ENCODE data around the gene PACS1.
"Not testable (repeated sequence)": the region's sequence is repeated elsewhere in the genome, so short reads cannot be mapped to it uniquely, and the experiment has no call there.

PACS1 gene

DNA sequence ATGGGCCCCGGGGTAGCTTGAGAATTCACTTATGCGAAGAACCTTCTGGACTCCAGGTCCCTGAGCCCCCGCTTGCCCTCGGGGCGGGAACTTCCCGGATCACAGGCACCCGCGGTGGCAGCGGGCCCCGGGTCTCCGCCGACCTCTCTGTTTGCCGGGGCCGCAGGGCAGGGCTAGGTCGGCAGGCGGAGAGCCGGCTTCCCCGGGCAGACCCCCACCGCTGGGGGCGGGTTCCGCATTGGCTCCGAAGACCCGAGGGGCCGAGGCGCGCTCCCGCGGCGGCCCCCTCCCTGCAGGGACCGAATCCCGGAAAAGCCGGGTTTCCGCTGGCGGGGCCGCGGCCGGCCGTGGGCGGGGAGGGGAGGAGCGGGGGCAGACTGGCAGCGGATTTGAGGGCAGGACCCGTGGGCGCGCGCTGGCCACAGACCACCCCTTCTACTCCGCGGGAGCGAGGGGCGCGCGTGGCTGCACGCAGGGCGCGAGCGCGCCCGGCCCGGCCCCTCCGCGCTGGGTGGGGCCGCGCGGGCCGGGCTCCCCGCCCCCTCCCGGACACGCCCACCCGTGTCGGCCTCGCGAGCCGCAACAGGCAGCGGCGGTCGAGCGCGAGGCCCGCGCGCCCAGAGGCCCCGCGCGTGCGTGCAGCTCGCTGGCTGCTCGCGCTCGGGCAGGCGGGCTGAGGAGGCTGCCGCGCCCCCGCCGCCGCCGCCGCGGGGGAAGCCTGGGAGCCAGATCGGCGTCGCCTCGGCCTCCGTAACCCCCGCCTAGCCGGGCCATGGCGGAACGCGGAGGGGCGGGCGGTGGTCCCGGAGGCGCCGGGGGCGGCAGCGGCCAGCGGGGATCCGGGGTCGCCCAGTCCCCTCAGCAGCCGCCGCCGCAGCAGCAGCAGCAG lies at the start of gene PACS1:
Gene PACS1 (plus strand): TSS at position 558 of the 889 bp plus-strand sequence. CDS start 215 bp downstream, at position 773.
- DNase-seq, result peak; percentile 89

DNA sequence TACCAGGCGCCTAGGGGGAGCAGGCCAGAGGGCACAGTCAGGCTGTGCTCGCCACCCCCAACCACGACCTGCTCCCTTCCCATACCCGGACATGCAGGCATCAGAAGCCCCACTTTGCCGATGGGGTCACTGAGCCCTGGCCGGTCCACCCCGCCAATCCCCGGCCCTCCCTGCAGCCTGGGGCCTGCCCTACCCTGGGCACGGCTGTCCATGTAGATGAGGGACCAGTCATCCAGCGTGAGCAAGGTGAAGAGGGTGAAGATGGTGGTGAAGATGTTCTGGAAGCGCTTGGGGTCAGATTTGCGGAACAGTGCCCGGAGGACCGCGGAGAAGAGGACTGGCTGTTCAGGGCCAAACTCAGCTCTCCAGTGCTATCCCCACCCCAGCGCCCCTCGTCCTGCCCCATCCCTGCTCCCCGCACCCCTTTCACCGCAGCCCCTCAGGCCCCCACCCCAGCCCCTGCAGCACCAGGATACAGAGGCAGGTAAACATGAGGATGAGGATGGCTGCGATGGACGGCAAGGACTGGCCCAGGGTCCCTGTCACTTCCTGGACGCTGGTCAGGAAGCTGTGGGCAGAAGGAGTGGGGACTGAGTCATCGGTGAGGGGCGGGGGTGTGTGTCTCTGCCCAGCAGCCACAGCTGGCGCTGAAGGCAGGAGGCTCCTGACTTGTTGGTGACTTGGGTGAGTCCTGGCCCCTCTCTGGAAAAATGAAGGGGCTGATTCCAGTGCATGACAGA lies 49.3 kb upstream of the PACS1 start:
- DNase-seq, result peak; percentile 52

DNA sequence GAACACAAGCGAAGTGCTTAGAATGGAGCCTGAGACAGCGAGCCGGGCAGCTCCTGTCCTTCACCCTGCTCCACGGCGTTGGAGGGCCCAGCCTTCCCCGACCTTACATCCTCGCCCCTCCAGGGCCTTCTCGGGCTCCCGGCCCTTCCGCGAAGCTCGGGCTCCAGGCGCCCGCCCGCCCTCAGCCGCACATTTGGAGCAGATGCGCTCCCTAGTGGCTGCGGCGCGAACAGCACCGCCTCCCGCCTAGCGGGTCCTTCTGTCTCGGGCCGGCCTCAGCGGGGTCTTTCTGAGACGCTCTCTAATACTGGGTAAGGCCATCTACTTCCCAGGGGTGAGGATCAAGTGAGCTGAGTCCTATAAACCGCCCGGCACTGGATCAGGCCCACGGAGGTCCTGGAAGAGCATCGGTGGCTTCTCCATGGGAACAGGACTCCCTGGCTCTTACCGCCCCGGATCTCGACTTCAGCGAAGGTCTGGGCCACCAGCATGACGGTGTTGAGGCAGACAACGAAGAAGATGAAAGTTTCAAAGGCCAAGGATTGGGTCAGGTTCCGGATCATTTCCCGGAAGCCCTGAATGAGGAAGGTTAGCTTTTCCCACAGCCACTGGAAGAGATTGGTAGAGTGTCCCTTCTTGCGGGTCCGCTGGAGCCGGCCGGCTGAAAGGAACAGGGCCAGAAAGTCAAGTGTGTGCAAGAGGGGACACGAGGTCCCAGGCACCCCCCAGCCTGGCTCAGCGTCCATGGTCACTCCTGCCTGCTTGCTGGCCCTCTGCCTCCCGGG lies 47.5 kb upstream of the PACS1 start:
- DNase-seq, result peak; percentile 56

DNA sequence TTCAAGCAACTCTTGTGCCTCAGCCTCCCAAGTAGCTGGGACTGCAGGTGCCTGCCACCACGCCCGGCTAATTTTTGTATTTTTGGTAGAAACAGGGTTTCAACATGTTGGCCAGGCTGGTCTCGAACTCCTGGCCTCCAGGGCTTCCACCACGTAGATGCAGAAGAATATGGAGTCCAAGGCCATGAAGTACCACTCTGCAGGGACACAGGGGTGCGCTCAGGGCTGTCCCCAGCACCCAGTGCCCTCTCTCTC lies 47.0 kb upstream of the PACS1 start:
- DNase-seq, result not testable (repeated sequence)

DNA sequence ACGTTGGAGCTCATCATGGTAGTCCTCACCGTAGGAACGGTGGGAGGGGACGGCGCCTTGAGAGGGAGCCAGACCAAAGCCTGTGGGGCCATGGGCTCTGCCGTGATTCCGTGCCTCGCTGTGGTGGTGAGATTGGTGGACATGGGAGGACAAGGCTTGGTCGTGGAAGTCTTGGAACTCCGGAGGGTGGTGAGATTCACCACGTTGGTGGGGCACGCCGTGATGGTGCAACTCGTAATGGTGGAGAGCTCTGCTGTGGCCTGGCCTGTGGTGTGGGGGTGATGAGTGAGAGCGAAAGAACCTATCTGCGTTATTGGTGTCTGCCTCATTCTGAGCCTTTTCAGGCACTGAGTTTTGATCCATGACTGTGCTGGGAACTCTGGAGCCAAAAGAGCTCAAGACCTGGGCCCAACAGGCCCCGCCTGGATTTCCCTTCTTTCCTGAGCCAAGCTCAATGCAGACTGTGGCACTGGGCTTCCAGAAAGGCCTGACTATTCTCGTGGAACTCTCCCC lies 44.0 kb upstream of the PACS1 start, which contains the start of gene CATSPER1:
Gene CATSPER1 (minus strand): TSS at position 463 of the 513 bp plus-strand sequence. CDS start 100 bp downstream, at position 363.
- DNase-seq, result no peak

DNA sequence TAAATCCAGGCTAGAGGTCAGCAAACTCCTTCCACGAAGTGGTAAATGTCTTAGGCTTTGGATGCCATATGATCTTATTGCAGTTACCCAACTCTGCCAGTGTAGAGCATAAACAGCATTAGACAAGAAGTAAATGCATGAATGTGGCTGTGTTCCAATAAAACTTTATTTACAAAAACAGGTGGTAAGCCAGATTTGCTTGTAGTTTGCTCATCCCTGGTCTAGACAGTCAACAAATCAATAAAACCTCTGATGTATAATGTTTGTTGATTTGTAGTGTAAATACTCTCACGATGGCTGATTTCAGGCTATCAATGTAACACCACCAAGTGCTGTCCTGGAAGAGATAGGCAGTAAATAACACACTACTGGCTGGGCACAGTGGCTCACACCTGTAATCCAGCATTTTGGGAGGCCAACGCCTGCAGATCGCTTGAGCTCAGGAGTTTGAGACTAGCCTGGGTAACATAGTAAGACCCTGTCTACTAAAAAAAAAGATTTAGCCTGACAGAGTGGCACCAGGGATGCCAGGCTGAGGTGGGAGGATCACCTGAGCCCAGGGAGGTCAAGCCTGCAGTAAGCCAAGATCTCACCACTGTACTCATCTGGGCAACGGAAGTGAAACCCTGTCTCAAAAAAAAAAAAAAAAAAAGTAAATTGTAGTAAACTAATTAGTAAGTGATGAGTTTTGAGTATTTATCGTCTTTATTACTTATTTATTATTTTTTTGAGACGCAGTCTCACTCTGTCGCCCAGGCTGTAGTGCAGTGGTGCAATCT lies 36.9 kb upstream of the PACS1 start:
- no peak for DNase-seq

DNA sequence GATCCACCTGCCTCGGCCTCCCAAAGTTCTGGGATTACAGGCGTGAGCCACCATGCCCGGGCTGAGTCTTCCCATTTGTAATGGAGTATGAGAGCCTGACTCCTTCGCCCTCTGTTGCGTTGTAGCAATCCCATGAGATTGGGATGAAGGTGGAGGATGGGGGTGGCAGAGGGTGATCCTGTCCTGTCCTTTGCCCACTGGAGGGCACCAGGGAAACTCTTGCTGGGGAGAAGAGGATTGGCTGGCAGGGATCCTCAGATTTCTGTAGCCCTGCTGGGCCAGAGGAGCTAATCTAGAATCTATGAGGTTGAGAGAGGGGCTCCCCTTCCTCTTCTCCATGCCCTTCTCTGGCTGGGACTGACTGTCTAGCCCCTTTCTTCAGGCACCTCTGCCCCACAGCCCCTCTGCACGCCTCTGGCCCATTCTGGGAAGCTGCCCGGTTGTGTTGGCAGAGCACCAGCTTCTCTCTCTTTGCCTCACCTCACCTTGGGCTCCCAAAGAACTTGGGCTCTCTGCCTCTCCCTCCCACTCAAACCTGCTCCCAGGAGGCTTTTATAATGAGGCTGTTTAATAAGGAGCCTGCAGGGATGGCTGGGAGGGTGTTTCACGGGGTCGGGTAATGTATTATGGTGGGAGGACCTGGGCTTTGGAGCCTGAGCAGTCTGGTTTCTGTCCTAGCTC lies 34.3 kb upstream of the PACS1 start:
- no peak for DNase-seq

DNA sequence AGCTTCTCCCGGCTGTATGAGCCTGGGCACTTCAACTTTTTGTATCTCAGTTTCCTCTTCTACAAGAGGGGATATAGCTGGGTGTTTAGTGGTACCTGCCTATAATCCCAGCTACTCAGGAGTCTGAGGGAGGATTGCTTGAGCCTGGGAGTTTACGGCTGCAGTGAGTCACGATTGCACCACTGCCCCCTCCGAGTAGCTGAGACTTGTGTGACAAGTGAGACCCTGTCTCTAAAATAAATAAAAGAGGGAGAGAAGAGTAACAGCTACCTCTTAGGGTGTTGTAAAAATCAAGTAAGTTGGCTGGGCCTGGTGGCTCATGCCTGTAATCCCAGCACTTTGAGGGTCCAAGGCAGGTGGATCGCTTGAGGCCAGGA lies 33.8 kb upstream of the PACS1 start:
- DNase-seq, result no peak

DNA sequence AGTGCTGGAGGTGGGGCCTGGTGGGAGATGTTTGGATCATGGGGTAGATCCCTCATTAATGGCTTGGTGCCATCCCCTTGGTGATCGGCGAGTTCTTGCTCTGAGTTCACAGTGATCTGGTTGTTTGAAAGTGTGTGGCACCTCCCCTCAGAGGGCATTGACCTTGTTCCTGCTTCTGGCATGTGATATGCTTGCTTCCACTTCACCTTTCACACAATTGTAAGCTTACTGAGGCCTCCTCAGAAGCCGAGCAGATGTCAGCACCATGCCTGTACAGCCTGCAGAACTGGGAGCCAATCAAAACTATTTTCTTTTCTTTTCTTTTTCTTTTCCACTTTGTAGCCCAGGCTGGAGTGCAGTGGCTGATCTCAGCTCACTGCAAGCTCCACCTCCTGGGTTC lies 32.7 kb upstream of the PACS1 start:
- DNase-seq, result no peak

DNA sequence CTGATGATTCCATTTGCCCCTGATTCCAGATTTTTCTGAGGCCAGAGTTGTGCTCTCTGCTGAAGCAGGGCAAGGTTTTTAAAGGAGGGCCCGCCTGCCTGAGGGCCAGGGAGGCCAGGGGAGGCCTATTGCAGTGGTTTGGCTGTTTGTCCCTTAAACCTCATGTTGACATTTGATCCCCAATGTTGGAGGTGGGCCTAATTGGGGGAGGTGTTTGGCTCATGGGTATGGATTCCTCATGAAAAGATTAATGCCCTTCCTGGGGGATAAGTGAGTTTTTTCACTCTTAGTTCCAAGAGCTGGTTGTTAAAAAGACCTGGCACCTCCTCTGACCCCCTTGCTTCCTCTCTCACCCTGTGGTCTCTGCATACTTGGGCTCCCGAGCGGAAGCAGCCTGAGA lies 30.3 kb upstream of the PACS1 start:
- DNase-seq, result no peak

DNA sequence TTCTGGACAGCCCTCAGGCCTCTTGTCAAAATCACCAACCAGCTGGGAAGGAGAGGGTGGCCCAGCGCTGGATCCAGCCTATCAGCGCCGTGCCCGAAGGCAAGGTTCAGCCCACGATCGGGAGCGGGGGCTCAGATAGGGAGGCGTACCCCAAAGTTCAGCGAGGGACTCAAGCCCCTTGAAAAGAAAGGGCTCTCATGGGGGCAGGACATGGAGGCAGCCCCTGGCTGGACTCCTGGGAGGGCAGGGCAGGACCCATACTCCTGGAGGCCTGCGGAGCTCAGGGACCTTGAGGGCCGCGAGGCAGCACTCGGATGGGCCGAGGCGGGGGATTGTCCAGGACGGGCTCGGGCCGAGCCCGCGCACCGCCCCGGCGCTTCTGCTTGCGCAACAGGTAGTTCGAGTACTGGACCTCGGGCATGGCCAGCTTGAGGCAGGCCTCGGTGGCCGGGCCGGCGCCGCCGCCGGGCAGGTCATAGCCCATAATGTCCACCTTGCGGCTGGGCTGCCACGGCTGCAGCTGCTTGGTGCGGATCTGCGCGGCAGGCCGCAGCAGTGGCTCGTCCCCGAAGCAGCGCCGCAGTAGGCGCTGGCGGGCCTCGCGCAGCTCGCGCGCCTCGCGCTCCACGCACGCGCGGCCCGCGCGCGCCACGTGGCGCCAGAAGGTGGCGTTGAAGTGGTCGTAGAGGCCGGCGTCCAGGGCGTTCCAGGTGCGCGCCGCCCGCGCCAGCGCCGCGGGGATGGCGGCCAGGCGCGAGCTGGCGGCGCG lies 27.7 kb upstream of the PACS1 start:
- DNase-seq, result no peak

DNA sequence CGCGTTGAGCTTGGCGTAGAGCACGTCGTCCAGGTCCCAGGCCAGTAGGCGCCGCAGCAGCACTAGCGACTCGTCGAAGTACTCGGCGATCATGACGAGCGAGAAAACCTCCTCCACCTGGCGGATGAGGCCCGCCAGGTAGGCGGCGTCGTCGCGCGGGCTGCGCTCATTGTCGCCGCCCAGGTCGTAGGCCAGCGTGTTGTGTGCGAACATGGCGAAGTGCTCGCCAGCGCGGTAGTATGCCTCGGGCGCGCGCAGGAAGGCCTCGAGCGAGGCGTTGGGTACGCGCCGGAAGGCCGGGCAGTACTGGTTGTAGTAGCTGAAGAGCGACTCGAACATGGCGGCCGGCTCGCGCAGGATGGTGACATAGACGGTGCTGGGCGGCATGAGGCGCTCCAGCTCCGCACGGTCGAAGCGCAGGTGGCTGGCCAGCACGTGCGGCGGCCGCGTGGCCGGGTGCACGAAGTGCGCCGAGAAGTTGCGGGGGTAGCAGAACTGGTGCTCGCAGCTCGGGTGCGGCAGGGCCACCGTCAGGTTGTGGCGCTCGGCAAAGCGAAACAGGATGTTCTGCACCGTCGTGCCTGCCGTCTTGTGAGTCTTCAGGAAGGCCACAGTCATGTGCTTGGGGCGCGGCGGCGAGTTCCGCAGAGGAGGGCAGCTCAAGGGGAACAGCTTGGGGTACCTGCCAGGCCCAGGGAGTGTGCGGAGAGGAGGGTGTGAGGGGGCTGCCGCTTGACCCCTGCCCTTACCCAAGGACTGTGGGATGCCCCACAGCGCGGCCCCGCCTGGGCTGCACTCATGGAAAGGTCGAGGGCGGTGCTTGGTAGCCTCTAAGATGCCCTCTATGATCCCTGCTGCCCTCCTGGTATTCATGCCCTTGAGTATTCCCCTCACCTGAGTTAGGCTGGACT lies 26.8 kb upstream of the PACS1 start:
- DNase-seq, result no peak

DNA sequence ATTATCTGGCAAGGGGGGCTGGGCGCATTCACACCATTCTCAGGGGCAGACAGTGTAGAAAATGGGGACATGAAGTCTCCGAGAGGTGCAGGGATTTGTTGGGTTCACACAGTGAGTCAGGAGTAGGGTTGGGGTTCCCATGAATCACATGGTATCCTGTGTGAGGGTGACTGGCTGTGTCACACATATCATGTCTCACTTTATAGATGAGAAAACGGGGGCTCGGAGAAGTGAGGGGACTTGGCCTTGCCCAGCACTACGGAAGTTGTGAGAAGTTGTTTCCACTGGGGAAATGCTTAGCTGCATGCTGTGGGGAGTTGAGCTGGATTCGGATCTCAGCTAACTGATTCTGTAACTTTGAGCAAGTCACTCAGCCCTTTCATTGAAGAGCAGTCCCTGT lies 25.3 kb upstream of the PACS1 start:
- DNase-seq, result no peak

DNA sequence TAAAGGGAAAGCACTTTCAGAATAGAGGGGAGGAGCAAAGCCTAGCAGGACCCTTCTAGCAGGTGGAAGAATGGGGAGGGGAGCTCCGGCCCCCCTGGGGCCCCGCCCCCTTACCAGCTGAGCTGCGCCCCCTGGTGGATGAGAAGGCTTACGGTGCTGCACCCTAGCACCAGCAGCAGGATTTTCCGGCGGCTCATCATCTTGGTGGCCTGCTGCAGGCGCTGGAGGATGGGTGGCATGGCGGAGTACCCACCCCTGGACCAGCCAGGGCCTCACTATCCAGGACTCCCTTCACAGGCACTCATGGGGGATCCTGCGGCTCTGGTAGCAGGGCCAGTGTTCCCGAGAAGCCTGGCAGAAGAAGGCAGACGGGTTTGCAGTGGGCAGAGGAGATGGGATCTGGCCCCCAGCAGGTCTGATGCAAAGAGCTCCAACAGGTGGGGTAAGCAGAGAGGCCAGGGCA lies 24.9 kb upstream of the PACS1 start:
- peak; percentile 66 for DNase-seq

DNA sequence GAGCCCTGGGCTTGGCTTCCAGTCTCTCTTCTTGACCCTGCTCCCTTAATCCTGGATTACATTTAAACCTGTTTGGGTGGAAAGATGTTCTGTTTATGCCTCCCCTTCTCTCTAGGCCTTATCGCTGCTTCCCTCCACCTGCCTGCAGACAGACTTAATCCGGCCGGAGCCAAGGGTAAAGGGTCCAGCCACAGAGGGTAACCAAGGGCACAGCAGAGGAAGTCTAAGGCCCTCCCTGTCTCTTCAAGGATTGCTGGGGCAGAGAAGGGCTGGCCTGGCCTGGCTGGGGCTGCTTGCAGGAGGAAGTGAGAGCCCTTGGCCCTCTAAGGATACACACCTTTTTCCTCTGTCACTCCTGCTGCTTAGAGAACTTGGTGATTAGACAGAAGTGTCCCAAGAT lies 23.2 kb upstream of the PACS1 start:
- no peak for DNase-seq

DNA sequence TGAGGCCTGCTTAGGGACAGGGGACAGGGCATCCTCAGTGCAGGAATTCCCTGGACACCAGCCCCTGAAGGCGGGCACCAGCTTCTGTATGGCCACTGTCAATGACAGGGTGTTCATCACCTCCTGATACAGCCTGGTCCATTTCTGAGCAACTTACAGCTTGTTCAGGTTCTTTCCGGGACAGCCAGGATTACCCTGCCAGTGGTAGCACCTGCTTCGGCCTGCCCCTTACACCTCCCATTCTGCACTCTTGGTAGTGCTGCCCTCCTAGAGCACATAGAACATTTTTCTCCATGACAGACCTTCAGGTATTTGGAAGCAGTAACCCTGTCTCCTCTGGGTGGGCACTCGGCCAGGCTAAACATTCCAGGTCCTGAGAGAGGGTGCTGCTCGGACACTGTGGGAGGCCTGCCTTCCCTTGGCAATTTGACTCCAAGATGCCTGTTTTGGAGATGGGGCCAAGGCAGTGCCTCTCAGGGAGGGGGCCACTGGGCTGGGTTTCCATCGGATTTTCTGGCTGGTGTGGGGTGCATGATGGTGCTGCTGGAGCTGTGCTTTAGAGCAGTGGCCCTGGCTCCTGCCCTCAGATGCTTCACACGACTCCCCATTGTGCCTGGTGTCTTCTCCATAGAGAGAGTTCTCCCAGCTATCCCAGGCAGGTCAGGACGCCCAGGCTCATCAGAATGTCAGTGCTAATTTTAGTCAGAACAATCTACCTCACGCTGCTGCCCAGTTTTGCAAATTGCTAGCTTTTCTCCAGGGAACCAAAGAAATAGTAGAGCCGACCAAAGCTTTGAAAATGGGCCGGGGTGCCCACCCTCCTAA lies 22.3 kb upstream of the PACS1 start:
- no peak for DNase-seq

DNA sequence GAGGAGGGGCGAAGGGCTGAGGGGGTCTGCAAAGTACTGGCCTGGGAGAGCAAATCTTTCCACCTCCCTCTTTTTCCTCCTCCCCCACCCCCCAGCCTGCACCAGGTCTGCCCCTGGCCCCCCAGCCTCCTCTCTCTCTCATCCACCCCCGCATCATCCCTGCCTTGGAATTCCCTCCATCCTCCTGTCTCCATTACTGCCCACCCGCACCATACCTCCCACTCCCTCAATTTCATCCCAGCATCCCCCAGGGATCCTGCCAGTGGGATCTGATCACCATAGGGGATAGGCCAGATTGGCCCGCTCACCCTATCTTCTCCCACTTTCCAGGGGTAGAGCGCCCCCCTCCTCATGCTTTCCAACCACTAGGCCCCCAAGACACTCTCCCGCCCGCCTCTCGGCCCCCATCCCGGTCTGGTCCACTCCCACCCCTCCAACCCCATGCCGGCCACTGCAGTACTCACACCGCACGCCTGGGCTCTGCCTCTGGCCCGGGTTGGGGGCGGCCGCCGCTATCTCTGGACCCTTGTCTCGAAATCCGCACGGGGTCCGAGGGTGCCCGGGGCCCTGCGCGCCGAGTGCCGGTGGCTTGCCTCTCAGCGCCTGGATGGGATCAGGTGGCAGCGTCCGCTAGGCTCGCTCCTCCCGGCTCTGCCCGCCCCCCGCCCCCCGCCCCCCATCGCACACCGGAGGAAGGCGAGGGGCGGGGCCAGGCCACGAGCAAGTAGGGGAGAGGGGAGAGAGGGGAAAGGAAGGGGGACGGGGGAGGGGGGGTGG lies 21.3 kb upstream of the PACS1 start, which contains the start of gene GAL3ST3:
Gene GAL3ST3 (minus strand): TSS at position 615 of the 777 bp plus-strand sequence. CDS start 3,746 bp downstream, outside the sequence.
- DNase-seq, result no peak
